IMR-90 (cell line): Measurements from ENCODE around the gene UPK1B.
"Not testable (repeated sequence)": the region's sequence is repeated elsewhere in the genome, so short reads cannot be mapped to it uniquely, and the experiment has no call there.

Experiments used
- BHLHE40 ChIP-seq: fragments of 150-350 bp; IDR thresholded peaks from 2 replicates; pipeline ENCODE4 v1.6.1; 2016; ENCODE audit warnings: mild to moderate bottlenecking, low read depth, low read length
- CEBPB ChIP-seq: IDR thresholded peaks from 2 replicates; pipeline ENCODE4 v1.6.1; 2012; ENCODE audit warnings: low read depth, low read length, improper control_type of control experiment
- ELK1 ChIP-seq: fragments of 150-350 bp; IDR thresholded peaks from 2 replicates; pipeline ENCODE4 v1.6.1; 2016; ENCODE audit warnings: low read depth, mild to moderate bottlenecking, low read length, moderate library complexity, borderline replicate concordance
- MAFK ChIP-seq: IDR thresholded peaks from 2 replicates; pipeline ENCODE4 v1.6.1; 2012; ENCODE audit warnings: low read depth, low read length, improper control_type of control experiment
- MAZ ChIP-seq: IDR thresholded peaks from 2 replicates; pipeline ENCODE4 v1.6.1; 2012; ENCODE audit warnings: low read depth, mild to moderate bottlenecking, low read length, improper control_type of control experiment, moderate library complexity, borderline replicate concordance
- MXI1 ChIP-seq: IDR thresholded peaks from 2 replicates; pipeline ENCODE4 v1.6.1; 2012; ENCODE audit warnings: low read depth, mild to moderate bottlenecking, low read length, moderate library complexity, borderline replicate concordance
- NFE2L2 ChIP-seq: fragments of 150-350 bp; IDR thresholded peaks from 2 replicates; pipeline ENCODE4 v1.6.1; 2016; ENCODE audit warnings: low read depth, mild to moderate bottlenecking, low read length
- POLR2A ChIP-seq: IDR thresholded peaks from 2 replicates; pipeline ENCODE4 v1.6.1; 2012; ENCODE audit warnings: mild to moderate bottlenecking, low read depth, low read length
- RCOR1 ChIP-seq: IDR thresholded peaks from 2 replicates; pipeline ENCODE4 v1.6.1; 2012; ENCODE audit warnings: mild to moderate bottlenecking, low read length, improper control_type of control experiment; ENCODE audit not compliant: insufficient replicate concordance
- RFX5 ChIP-seq: IDR thresholded peaks from 2 replicates; pipeline ENCODE4 v1.8.0; 2012; ENCODE audit warnings: low read depth, mild to moderate bottlenecking, low read length, moderate library complexity
- USF2 ChIP-seq: fragments of 150-350 bp; IDR thresholded peaks from 2 replicates; pipeline ENCODE4 v1.6.1; 2017; ENCODE audit warnings: mild to moderate bottlenecking, antibody characterized with exemption, low read length, low read depth
- TF ChIP-seq, protein P1 (sequence below): conservative IDR thresholded peaks from 2 replicates; pipeline ENCODE4 v1.5.1; 2012; ENCODE audit warnings: mild to moderate bottlenecking, low read depth, low read length, improper control_type of control experiment

- not testable (repeated sequence) for TF ChIP-seq USF2, POLR2A, CEBPB, MXI1, MAFK, RCOR1, RFX5, ELK1, NFE2L2, BHLHE40, MAZ
- TF ChIP-seq, protein P1, sequence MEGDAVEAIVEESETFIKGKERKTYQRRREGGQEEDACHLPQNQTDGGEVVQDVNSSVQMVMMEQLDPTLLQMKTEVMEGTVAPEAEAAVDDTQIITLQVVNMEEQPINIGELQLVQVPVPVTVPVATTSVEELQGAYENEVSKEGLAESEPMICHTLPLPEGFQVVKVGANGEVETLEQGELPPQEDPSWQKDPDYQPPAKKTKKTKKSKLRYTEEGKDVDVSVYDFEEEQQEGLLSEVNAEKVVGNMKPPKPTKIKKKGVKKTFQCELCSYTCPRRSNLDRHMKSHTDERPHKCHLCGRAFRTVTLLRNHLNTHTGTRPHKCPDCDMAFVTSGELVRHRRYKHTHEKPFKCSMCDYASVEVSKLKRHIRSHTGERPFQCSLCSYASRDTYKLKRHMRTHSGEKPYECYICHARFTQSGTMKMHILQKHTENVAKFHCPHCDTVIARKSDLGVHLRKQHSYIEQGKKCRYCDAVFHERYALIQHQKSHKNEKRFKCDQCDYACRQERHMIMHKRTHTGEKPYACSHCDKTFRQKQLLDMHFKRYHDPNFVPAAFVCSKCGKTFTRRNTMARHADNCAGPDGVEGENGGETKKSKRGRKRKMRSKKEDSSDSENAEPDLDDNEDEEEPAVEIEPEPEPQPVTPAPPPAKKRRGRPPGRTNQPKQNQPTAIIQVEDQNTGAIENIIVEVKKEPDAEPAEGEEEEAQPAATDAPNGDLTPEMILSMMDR, result not testable (repeated sequence)
These were observed 43.1 kb upstream of the UPK1B start for GRCh38 chr3:119130291-119130690.
